GM21576 (cell line): ENCODE measurements around the gene CSMD2.

Experiments
- ATAC-seq: cut with Tn5 transposase; IDR thresholded peaks from one replicate; pipeline ENCODE4 v1.9.1; 2021; ENCODE audit warnings: mild to moderate bottlenecking, moderate library complexity; ENCODE audit not compliant: unreplicated experiment

CSMD2 gene

DNA sequence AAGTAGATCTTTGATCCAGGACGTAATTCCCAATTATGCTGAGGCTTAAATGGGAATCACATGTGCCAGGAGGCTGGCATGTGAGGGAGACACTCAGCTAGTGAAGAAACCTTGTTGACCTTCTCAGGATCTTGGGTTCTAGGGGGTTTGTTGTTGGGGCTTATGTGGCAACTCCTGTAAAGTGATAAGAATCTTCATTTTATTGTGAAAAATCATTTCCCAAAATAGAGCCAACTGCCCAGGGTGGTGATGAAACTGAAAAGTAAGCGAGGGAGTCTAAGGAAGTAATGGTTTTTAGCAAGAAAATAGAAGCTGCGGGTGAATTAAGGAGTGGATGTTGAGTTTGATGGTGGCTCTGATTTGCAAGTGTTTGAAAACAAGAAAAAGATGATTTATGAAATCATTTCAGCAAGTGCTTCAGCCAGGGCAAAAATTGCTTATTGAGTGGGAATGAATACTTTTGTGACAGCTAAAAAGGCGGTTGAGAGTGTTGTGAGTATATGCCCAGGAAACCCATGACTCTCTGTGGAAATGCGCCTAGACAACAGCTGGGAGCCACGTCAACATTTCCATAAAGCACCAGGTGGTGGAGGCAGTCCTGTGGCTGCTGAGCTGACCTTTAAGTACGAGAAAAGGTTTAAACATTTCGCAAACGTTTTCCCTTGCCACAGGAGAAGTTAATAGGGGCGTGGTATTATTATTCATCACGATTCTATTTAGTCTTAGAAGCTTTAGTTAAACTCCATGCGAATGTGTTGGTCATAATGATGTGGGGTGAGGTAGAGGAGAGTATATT, 198.5 kb downstream of the CSMD2 start:
- no peak for ATAC-seq

DNA sequence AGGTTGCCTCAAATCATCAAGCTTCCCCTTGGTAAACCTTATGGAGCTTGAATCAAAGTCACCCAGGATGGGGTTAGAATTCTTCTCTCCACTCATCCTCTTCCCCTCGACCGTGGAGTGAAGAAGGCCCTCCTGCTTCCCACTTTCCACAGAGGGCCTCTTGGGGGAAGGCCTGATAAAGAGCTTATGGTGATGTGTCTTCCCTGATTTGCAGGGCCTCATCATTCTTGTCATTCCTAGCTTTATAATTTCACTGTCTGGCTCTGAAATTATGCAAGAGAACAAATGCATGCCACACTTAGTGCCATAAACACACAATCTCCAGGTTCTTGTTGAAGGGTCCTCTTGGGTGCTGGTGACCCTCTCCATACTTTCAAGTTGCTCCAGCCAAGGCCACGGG, 199.9 kb downstream of the CSMD2 start:
- ATAC-seq: no peak

DNA sequence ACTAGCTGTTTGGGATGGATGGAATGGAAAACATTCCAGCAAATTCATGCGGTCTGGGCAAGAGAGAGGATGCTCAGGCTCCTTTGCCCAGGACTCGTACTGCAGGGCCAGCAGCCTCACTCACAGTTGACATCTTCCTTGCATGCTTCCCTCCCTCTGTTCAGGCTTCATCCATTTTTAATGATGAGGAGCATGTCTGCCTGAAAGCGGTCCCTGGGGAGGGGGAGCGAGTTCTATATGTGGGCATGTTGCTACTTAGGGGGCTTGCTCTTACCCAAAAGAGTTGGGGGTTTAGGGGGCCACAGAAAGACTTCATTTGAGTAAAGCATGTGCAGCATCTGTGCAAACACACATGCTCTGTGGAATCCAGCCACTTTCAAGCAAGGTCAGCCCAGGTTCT, 203.0 kb downstream of the CSMD2 start:
- ATAC-seq: no peak

DNA sequence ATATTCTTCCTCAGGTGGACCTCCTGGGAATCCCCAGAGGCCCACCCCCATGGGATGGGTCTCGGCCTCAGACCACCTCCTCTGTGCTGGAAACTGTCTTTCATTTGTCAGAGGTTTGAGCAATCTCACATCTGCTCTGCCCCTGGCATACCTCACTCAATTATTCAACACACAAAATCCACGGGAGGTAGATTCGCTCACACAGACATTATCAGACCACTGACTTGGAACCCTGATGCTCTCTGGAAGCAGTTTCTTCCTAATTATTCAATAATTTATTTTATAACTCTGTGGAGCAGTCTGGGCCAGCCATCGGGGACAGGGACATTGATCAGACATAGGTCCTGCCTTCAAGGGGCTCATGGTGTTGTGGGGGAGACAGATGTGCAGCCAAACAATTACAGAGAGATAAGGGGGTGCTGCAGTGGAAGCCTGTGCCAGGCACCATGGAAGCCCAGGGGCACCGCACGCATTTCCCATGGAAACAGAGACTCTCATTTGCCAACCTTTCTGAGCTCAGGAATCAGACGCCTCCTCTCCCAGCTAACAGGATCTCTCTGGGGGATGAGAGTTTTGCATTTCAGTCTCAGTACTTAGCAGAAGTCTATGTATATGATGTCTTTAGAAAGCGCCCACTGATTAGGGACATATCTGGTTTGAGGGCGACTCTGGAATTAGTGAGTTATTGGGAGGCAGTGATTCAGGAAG, 204.7 kb downstream of the CSMD2 start:
- no peak for ATAC-seq

DNA sequence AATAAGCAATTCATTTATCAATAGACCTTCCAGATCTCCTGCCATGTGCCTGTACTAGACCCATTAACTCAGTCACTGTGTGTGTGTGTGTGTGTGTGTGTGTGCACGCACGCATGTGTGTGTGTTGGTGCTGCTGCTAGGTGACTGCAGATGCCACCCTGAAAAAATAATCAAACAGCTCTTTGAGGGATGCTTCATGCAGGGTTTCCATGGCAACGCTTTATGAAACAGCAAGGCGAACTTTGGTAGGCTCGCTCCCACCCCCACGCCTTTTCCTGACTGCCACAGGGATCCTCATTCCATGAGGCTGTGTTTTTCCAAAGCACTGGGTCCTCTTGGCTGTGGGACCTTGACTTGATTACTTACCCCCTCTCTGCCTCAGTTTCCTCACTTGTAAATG, 207.2 kb downstream of the CSMD2 start:
- ATAC-seq: no peak

DNA sequence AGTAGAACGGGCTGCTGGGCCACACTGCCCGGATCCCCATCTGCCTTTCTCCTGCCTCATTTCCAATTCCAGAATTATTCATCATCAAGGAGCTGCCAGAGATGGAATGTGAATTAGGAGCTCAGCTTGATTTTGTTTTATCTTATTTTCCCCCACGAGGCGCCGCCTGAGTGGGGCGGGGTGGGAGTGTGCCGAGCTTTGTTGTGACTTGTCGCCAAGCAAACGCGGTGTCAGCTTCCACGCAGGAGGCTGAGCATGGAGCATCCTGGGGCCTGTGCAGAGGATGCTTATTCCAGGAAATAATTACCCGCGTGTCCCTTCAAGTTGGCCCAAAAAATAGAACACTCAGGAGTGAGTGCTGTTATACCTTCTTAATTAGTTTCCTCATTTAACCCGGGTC, 209.9 kb downstream of the CSMD2 start:
- no peak for ATAC-seq

DNA sequence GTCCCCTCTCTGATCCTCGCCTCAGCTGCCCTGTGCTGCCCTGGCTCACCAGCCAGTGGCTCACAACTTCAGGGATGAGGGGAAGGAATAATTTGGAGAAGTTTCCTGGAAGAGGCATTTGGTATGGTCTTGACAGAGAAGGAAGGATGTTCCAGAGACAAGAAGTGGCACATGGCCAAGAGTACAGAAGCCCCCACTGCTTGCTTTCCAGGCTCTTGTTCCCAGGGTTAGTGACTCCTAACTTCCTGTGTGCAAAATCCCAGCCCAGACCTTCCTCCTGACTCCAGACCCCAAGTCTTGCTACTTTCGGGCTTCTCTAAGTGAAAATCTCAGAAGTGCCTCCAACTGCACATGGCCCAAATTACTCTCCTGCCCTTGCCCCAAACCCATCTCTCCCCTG, 215.5 kb downstream of the CSMD2 start:
- ATAC-seq: no peak

DNA sequence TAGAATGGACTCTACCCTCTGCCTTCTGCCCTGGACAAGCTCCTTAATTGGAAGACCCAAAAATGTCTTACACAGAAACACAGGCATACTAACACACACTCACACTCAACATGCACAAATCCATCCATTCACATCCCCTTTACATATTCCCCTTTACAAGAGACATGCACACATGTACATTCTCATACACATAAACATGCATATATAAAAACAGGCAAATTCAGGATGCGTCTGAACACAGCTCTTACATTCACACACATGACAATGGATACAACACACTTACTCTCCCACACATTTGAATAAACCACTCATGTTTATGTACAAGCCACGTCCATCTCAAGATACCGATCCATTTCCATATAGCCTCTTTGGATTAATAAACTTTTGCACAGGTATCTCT, 216.7 kb downstream of the CSMD2 start:
- ATAC-seq: no peak

DNA sequence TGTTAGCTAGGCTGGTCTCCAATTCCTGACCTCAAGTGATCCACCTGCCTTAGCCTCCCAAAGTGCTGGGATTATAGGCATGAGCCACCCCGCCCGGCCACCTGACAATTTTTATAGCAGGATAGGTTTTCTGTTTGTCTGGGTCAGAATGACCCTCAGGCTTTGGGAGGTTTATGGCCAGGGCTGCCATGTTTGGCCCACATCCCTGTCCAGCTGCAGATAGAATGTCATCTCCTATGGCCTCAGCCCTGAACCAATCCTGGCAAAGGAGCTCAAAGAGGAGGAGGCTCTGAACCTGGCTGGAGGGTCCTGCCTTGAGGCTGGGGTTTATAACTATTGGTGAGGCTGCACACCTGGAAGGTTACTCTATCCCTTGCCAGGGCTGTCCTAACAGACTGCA, 218.2 kb downstream of the CSMD2 start:
- no peak for ATAC-seq

DNA sequence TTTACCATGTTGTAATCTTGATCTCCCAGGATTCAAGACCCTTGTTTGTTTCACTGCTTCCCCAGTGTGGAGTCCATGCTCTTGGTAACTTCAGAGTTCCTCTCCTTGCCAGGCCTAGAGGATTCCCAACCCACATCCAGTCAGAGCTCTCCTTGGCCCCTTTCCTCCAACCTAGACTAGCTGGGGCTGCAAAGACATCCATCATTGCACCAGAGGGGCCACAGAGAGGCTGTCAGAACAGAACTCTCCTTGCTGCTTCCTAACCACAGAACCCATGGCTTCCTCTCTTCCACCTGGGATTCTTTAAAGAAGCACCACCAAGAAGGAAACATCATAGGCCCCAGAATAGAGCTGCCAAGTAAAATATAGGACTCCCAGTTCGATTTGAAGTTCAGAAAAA, 220.2 kb downstream of the CSMD2 start:
- no peak for ATAC-seq

DNA sequence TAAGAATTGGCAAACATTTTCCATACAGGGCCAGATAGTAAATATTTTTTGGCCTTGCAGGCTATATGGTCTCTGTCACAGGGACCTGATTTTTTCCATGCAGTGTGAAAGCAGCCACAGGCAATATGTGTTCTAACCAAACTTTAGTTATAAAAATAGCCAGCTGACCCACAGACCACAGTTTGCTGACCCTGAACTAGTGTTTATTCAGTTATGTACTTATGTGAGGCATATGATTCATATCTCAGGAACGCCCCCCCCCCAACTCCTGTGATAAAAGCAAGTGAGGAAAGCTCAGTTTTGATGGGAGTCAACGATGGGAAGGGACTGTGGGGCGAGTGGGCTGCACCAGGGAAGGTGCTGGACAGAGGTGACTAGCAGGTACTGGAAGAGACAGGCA, 221.1 kb downstream of the CSMD2 start:
- no peak for ATAC-seq

DNA sequence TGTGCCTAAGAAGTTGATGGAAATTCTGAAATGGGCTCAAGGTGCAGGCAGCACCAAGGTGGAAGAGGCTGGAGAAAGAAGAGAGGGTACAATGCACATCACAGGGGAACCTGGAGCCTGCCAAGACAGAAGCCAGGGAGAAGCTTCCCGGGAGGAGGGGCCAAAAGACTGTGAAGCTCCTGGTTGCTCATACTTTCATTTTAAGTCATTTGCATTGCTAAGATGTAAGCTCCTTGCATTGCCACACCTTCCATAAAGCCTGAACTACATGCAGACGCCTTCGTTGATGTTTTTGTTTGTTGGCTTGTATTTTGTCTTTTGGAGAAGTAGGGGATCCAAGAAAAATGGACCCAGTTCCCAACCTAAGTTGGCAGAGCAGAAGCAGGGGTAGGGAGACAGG, 232.2 kb downstream of the CSMD2 start:
- ATAC-seq: no peak

DNA sequence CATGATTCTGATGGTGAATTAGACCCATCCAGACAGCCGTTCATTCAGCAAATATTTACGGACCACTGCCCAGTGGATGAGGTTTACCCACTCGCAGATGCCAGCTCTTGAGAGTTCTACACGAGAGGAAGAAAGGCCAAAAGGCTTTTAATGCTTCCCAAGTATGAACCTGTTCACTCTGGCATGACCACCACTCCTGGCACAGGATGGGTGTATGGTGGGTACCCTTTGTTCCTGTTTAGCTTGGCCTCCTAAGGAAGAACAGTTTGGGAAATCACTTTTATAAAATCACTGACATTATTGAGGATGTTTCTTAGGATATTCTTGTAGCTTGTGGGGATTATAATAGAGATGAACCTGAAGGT, 233.9 kb downstream of the CSMD2 start:
- no peak for ATAC-seq

DNA sequence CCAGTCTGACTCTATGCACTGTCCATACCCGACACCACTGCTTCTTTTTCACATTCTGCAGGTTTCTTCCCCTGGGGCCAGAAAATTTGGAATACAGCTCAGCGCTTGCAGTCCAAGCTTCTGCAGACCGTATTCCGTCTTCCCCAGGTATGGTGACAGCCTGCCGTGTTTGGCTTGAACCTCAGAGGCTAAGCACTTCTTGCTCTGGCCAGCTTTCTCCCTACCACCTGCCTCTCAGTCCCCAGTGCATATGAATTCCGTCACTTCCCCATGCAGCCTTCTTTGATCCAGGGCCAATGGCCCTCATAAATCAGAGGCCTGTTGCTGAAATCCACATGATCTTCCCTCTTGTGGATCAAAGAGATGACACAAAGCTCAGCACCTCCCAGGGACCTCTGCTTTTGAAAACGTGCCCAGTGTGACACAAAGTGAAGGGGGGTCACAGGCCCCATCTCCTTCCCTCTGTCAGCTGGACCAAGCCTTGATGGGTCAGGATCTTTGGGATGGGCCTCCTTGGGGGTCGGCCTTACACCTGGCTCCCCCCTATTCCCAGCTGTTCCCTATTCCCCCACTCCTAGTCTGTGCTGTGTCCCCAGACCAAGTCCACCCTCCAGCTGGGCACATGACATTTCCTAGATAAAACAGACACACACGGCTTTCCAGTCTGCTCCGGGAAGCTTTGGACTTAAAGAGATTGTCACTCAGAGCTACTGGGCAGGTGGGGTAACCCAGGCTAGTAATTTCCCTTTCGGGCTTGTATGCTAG, 234.5 kb downstream of the CSMD2 start:
- no peak for ATAC-seq

DNA sequence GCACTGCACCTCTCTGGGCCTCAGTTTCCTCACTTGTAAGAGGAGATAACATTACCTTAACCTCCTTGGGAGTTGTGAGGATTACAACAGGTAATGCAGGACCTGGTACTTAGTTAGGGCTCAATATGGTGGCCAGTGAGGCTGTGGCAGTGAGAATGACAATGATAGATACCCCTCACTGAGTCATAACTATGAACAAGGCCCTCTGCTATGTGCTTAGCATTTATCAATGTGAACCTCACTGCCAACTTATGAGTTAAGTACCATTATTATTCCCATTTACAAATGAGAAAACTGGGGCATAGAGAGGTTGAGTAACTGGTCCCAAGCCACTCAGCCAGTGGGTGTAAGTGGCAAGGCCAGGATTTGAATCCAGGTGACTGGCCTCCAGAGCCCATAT, 236.8 kb downstream of the CSMD2 start:
- no peak for ATAC-seq

DNA sequence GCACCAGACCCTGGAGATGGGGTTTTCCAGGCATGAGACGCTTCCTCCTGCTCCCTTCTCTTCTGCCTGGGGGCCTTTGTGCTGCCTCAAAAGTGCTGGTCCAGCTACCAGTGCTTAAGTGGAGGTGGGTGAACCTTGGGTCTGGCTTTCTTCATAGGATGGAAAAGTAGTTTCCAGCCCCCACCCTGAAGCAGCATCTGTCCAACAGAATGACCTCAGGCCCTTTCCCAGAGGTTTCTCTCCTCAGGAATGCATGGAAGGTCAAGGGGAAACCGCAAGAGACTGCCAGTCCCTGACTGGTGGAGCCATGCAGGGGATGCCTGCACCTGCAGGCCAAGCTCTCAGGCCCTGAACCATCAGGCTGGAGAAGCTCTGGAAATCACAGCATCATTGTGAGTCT, 237.3 kb downstream of the CSMD2 start:
- ATAC-seq: no peak

DNA sequence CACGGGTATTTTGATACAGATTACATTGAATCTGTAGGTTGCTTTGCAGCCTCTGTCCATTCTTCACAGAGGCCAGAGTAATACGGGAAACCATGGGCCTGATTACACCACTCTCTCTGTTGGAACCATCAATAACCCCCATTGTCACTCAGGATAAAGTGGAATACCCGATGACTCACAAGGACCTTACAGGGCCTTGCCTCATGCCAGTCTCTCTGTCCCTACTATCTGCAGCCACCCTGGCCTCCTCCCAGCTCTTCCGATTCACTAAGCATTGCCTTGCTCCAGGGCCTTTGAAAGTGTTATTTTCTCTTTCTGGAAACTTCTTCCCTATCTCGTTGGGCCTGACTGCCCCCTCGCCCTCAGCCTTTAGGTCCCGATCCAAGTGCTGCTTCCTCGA, 239.4 kb downstream of the CSMD2 start:
- no peak for ATAC-seq

DNA sequence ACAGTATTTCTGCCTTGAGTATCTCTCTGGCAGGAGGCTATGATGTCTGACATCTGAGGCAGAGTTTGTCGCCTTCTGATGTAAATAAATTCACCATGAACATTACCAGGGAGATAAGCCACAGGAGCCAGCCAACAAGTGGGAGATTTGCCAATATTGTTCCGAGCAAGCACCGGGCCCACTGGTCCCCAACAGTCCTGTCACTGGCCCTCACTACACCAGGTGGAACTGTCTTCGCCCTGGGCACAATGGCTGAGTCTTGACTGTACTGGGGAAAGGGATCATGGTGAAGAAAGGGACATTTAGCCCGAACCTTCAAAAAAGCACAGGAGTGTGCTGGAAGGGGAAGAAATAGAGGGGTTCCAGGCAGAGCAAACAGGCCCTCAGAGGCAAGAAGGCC, 243.7 kb downstream of the CSMD2 start:
- ATAC-seq: no peak

DNA sequence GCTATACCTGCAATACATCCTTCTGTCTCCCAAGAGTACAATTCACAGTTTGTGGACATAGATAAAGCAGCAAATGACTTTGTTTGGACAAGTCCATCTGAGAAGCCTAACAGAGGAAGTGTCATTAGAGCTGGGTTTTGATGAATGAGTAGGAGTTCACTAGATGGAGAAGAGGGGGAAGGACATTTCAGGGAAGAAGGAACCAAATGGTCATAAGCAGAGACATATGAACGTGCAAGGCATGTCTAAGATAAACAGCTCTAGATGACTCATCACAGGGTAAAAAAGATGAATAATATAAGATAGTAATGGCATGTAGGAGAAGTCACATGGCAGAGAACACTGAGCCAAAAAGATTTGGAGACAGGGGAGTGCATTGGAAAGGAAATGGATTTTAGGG, 246.7 kb downstream of the CSMD2 start:
- no peak for ATAC-seq

DNA sequence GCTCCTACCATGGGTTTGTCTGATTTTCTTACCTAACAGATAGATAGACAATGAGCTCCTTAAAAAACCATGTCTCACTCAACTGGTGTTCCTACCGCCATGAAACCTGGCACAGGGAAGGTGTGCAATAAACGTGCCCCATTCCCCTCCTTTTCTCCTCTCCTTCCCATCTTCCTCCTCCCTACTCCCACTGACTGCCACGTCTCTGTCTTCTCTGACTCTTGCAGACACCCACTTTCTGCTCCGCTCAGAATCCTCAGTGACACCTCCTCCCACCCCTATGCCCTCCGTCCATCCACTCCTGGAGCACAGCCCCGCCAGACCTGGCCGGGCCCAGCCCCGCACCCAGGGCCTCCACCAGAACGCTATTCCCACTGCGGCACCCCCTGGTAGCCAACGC, 248.2 kb downstream of the CSMD2 start:
- ATAC-seq: no peak

DNA sequence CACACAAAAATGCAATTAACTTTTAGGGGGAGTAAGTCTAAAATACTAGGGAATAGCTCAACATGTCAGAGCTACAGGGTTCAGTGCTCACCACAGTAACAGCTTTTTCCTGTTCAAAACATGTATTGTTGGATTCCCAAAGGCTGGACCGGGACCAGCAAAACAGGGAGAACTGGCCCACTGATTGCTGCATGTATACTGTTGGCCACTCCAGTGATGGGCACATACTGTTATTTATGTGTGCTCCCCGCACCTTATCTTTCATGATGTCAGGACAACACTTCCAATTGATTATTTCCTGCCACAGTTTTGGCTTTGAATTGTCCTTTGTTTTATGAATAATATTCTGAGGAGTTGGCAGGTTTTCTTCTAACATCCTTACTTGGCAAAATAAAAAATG, 250.5 kb downstream of the CSMD2 start:
- ATAC-seq: no peak

DNA sequence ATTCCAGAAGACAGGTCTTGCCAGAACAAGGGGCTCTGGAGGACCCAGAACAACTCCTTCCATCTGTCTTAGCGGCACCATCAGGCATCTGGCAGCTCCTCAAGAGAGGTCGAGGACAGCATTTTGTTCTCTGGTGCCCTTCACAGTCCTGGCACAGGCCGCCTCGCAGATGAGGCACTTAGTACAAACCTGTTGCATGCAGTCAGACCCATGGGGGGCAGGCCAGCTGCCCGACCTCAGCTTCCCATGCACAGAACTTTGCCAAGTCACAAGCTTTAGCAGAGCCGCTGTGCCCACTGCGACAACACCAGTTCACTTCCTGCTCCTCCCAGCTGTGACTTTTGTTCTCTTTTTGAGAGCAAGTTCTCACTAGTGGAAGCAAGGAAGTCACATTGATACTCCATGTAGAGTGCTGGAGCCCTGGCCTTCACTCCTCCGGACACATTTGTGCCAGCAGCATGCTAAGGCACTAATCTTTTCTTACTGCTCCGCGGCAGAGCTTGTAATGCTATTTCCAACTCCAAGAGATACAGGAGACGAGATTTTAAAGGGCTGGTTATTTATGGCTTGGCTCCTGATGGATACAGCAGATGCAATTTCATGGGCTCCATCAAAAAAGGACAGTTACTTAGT, 256.6 kb downstream of the CSMD2 start:
- no peak for ATAC-seq
